ENCODE results near the gene SESN2.

- TF ChIP-seq, protein P1, sequence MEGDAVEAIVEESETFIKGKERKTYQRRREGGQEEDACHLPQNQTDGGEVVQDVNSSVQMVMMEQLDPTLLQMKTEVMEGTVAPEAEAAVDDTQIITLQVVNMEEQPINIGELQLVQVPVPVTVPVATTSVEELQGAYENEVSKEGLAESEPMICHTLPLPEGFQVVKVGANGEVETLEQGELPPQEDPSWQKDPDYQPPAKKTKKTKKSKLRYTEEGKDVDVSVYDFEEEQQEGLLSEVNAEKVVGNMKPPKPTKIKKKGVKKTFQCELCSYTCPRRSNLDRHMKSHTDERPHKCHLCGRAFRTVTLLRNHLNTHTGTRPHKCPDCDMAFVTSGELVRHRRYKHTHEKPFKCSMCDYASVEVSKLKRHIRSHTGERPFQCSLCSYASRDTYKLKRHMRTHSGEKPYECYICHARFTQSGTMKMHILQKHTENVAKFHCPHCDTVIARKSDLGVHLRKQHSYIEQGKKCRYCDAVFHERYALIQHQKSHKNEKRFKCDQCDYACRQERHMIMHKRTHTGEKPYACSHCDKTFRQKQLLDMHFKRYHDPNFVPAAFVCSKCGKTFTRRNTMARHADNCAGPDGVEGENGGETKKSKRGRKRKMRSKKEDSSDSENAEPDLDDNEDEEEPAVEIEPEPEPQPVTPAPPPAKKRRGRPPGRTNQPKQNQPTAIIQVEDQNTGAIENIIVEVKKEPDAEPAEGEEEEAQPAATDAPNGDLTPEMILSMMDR (conservative IDR thresholded peaks at IDR 0.05; ENCODE audit: low read depth, low read length) = no peak
- no peak for TF ChIP-seq EZH2 (IDR thresholded peaks at IDR 0.05; ENCODE audit: low read length, unreplicated experiment)
- TF ChIP-seq EZH2phosphoT487 (IDR thresholded peaks at IDR 0.05; ENCODE audit: borderline replicate concordance, low read length) = no peak
Measured at GRCh38 chr1:28272215-28272852, 13.0 kb downstream of the SESN2 start.
